Colonic mucosa (tissue), 4 donors: Measurements from ENCODE around the gene PROK2. TPM values are rescaled to one million over a fixed set of nuclear protein-coding genes. Genes with fewer than 3 reads are reported as not detected.

Experiments
- DNase-seq: peaks from one replicate; pipeline ENCODE4 v3.0.0-alpha.2; 2020
- H3K27ac ChIP-seq: fragments of 200-600 bp; one replicate; pipeline ENCODE4 v1.8.0; 2021
- H3K27me3 ChIP-seq: fragments of 200-600 bp; one replicate; pipeline ENCODE4 v1.8.0; 2021
- H3K36me3 ChIP-seq: fragments of 200-600 bp; one replicate; pipeline ENCODE4 v1.8.0; 2021
- H3K4me1 ChIP-seq: fragments of 200-600 bp; one replicate; pipeline ENCODE4 v1.8.0; 2021; ENCODE audit warnings: mild to moderate bottlenecking
- H3K4me3 ChIP-seq: fragments of 200-600 bp; one replicate; pipeline ENCODE4 v1.8.0; 2021
- H3K9ac ChIP-seq, 2 donors: one replicate each; pipeline ENCODE4 v1.7.0; 2013; ENCODE audit warnings: control low read depth in 2 of 2, low read depth in 2 of 2, low read length in 2 of 2
- H3K9me3 ChIP-seq: fragments of 200-600 bp; one replicate; pipeline ENCODE4 v1.8.0; 2021
- intact Hi-C: fragments of 100-400 bp; cut with DNase I; formaldehyde crosslinking; loops from one replicate; pipeline ENCODE4 v1.14.1; 2022
- total RNA-seq, 2 donors: library from RNA; stranded (reverse); fragmentation: NEBNext Ultra II Directional in 1 of 2; extraction: Animal tissue kit (Norgen Biotek cat#: 25700) in 1 of 2; gene quantifications; one replicate each; pipeline ENCODE4 v1.2.1, GENCODE V29; 2021
- TF ChIP-seq, protein P1 (sequence below): fragments of 200-600 bp; IDR thresholded peaks from one replicate; pipeline ENCODE4 v1.8.0; 2022; ENCODE audit warnings: antibody characterized with exemption, mild to moderate bottlenecking
- donor health status: healthy.
- donor health status: DM: no; HTN: no; CAD: no.
- donor health status: DM: no; HTN: no; CAD: no.

The PROK2 gene
- total RNA-seq, 2 donors from 2014 or later = 0.35 TPM; not detected in 1

- TF ChIP-seq, protein P1, sequence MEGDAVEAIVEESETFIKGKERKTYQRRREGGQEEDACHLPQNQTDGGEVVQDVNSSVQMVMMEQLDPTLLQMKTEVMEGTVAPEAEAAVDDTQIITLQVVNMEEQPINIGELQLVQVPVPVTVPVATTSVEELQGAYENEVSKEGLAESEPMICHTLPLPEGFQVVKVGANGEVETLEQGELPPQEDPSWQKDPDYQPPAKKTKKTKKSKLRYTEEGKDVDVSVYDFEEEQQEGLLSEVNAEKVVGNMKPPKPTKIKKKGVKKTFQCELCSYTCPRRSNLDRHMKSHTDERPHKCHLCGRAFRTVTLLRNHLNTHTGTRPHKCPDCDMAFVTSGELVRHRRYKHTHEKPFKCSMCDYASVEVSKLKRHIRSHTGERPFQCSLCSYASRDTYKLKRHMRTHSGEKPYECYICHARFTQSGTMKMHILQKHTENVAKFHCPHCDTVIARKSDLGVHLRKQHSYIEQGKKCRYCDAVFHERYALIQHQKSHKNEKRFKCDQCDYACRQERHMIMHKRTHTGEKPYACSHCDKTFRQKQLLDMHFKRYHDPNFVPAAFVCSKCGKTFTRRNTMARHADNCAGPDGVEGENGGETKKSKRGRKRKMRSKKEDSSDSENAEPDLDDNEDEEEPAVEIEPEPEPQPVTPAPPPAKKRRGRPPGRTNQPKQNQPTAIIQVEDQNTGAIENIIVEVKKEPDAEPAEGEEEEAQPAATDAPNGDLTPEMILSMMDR = no peak
- no peaks in the 10 kb centered on the region for H3K36me3 ChIP-seq
- intact Hi-C loops = no loop called here
- H3K9ac ChIP-seq = no peak overlapping the region
- H3K27ac ChIP-seq = no peak overlapping the region
- H3K4me3 ChIP-seq = no peak overlapping the region
- no peaks in the 10 kb centered on the region for H3K9me3 ChIP-seq
- H3K4me1 ChIP-seq = no peaks in the 10 kb centered on the region
- no peak for DNase-seq
- H3K27me3 ChIP-seq = no peaks in the 10 kb centered on the region
Observed at GRCh38 chr3:71801986-71802385, 17.0 kb upstream of the PROK2 start.

GRCh38 chr3:71800023-71800422 is 15.1 kb upstream of the PROK2 start:
- TF ChIP-seq, protein P1 = no peak
- no peaks in the 10 kb centered on the region for H3K9me3 ChIP-seq
- DNase-seq = no peak
- no peak overlapping the region for H3K4me3 ChIP-seq
- no peaks in the 10 kb centered on the region for H3K27me3 ChIP-seq
- H3K9ac ChIP-seq = no peak overlapping the region
- no peaks in the 10 kb centered on the region for H3K4me1 ChIP-seq
- no peak overlapping the region for H3K27ac ChIP-seq
- H3K36me3 ChIP-seq = no peaks in the 10 kb centered on the region
- intact Hi-C loops = no loop called here

GRCh38 chr3:71797455-71797854 is 12.5 kb upstream of the PROK2 start:
- Histone ChIP-seq H3K4me1 (no peaks in the 10 kb centered on the region), H3K9ac (no peak overlapping the region), H3K36me3 (no peaks in the 10 kb centered on the region), H3K27me3 (no peaks in the 10 kb centered on the region), H3K27ac (no peak overlapping the region), H3K4me3 (no peak overlapping the region), H3K9me3 (no peaks in the 10 kb centered on the region)
- DNase-seq = no peak
- TF ChIP-seq, protein P1 = no peak
- intact Hi-C loops = no loop called here

DNA sequence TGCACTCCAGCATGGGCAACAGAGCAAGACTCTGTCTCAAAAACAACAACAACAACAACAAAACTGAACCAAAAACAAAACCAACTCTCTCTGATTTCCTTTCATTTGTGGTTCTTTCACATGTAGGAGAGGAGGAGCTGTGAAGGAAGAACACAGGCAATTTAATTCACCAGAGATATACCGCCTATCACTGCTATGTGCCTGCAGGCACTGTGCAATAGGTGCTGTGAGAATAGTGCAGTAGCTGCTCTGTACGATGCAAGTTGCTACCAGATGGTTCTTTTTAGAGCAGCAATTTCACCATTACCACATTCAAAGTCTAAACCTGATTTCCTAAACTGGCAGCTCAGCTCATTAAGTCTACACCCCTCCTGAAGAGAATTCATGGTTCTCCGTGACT is 11.3 kb upstream of the PROK2 start:
- no peaks in the 10 kb centered on the region for H3K36me3 ChIP-seq
- TF ChIP-seq, protein P1 = no peak
- H3K4me3 ChIP-seq = no peak overlapping the region
- DNase-seq = no peak
- intact Hi-C loops = no loop called here
- H3K27ac ChIP-seq = no peak overlapping the region
- no peaks in the 10 kb centered on the region for H3K9me3 ChIP-seq
- H3K27me3 ChIP-seq = no peaks in the 10 kb centered on the region
- no peaks in the 10 kb centered on the region for H3K4me1 ChIP-seq
- no peak overlapping the region for H3K9ac ChIP-seq

DNA sequence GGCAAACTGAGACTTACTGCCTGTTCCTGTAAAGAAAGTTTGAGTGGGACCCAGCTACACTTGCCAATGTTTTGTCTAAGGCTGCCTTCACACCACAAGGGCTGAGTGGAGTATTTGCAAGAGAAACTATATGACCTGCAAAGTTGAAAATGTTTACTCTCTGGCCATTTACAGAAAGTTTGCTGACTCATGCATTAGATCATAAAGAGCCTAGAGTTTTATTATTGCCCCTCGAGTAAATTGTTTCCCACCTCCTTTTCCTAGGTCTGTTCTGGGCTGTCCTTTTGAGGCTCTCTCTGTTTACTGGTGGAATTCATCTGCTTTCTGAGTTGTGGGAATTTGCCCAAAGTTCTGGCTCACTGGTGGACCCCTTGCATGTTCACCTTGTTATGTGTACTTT is 6.7 kb upstream of the PROK2 start:
- TF ChIP-seq, protein P1 = no peak
- Histone ChIP-seq H3K9me3 (no peaks in the 10 kb centered on the region), H3K36me3 (no peaks in the 10 kb centered on the region), H3K27me3 (peaks cover 2% of the 10 kb centered on the region), H3K4me1 (no peaks in the 10 kb centered on the region), H3K4me3 (no peak overlapping the region), H3K9ac (no peak overlapping the region), H3K27ac (no peak overlapping the region)
- intact Hi-C loops = no loop called here
- DNase-seq = no peak

GRCh38 chr3:71789922-71790321 is 5.0 kb upstream of the PROK2 start:
- no peaks in the 10 kb centered on the region for H3K36me3 ChIP-seq
- no peak overlapping the region for H3K9ac ChIP-seq
- DNase-seq = no peak
- H3K4me3 ChIP-seq = no peak overlapping the region
- H3K27ac ChIP-seq = no peak overlapping the region
- peaks cover 15% of the 10 kb centered on the region for H3K27me3 ChIP-seq
- H3K9me3 ChIP-seq = no peaks in the 10 kb centered on the region
- TF ChIP-seq, protein P1 = no peak
- intact Hi-C loops = no loop called here
- H3K4me1 ChIP-seq = no peaks in the 10 kb centered on the region
